Hematopoietic multipotent progenitor cell (in vitro differentiated cells): Measurements from ENCODE around the gene CD300H. TPM values are rescaled to one million over a fixed set of nuclear protein-coding genes. Genes with fewer than 3 reads are reported as not detected.

Source experiments
- DNase-seq, 3 donors: peaks; one replicate each; pipeline ENCODE4 v3.0.0-alpha.2; 2011 to 2015; ENCODE audit warnings: low read depth in 2 of 3, low spot score in 2 of 3
- total RNA-seq: library from RNA; depleted of rRNA; stranded (reverse); fragments of >200 nt; gene quantifications from one replicate; pipeline ENCODE4 v1.2.3, GENCODE V29; 2012

CD300H gene
- total RNA-seq, 1 donor = 0.27 TPM

GRCh38 chr17:74512036-74512435, 55.3 kb downstream of the CD300H start:
- DNase-seq = no peak

Other genes starting within 250 kb of the CD300H start
- under 0.01 TPM for gene KIF19, start 241.3 kb downstream of the CD300H start, total RNA-seq
- under 0.01 TPM for gene BTBD17, start 205.6 kb downstream of the CD300H start, total RNA-seq
- gene GPR142, start 200.0 kb downstream of the CD300H start, total RNA-seq = 1.3 TPM
- gene GPRC5C, start 135.4 kb downstream of the CD300H start, total RNA-seq = 3.8 TPM
- 52.0 TPM for gene CD300A, start 100.9 kb downstream of the CD300H start, total RNA-seq
- gene CD300LB, start 36.0 kb downstream of the CD300H start, total RNA-seq = 0.81 TPM
- 0.54 TPM for gene CD300C, start 21.4 kb downstream of the CD300H start, total RNA-seq
- gene CD300LD, start 24.8 kb upstream of the CD300H start, total RNA-seq = not detected
- 0.54 TPM for gene CD300E, start 56.2 kb upstream of the CD300H start, total RNA-seq
- gene CD300LF, start 145.4 kb upstream of the CD300H start, total RNA-seq = 25.3 TPM
- gene RAB37, start 169.7 kb upstream of the CD300H start, total RNA-seq = 79.7 TPM
- 74.6 TPM for gene NHERF1, start 181.1 kb upstream of the CD300H start, total RNA-seq
- gene NAT9, start 208.8 kb upstream of the CD300H start, total RNA-seq = 37.4 TPM